Endodermal cell (in vitro differentiated cells): ENCODE data around the gene RASGEF1C. TPM values are rescaled to one million over a fixed set of nuclear protein-coding genes. Genes with fewer than 3 reads are reported as not detected.

Experiments
- DNase-seq: peaks from one replicate; pipeline ENCODE4 v3.0.0-alpha.2; 2017
- H3K27ac ChIP-seq: 2 replicates; pipeline ENCODE4 v1.5.1; 2013; ENCODE audit warnings: mild to moderate bottlenecking, low read depth, low read length, moderate library complexity
- H3K27me3 ChIP-seq: 2 replicates; pipeline ENCODE4 v1.6.1; 2013; ENCODE audit warnings: mild to moderate bottlenecking, low read length, moderate library complexity; ENCODE audit not compliant: insufficient read depth, control insufficient read depth, poor library complexity, severe bottlenecking
- H3K36me3 ChIP-seq: 2 replicates; pipeline ENCODE4 v1.7.0; 2013; ENCODE audit warnings: mild to moderate bottlenecking, low read length, moderate library complexity; ENCODE audit not compliant: control insufficient read depth, insufficient read depth
- H3K4me1 ChIP-seq: one replicate; pipeline ENCODE4 v1.7.0; 2013; ENCODE audit warnings: low read length; ENCODE audit not compliant: control insufficient read depth, insufficient read depth
- H3K4me3 ChIP-seq: 2 replicates; pipeline ENCODE4 v1.5.1; 2013; ENCODE audit warnings: mild to moderate bottlenecking, low read length, moderate library complexity
- H3K9ac ChIP-seq: 2 replicates; pipeline ENCODE4 v1.6.1; 2013; ENCODE audit warnings: mild to moderate bottlenecking, low read length, moderate library complexity; ENCODE audit not compliant: poor library complexity, severe bottlenecking; ENCODE audit errors: extremely low read depth
- H3K9me3 ChIP-seq: 2 replicates; pipeline ENCODE4 v1.6.1; 2013; ENCODE audit warnings: mild to moderate bottlenecking, low read length, moderate library complexity; ENCODE audit not compliant: control insufficient read depth
- H3K27ac Mint-ChIP-seq: 2 replicates; pipeline ENCODE4 v1.8.0; 2020; ENCODE audit warnings: mixed read lengths
- H3K27me3 Mint-ChIP-seq: 2 replicates; pipeline ENCODE4 v1.8.0; 2021; ENCODE audit warnings: mild to moderate bottlenecking, mixed read lengths; ENCODE audit not compliant: insufficient read depth
- H3K36me3 Mint-ChIP-seq: 2 replicates; pipeline ENCODE4 v1.8.0; 2020; ENCODE audit warnings: low read depth, mixed read lengths
- H3K4me1 Mint-ChIP-seq: 2 replicates; pipeline ENCODE4 v1.8.0; 2020; ENCODE audit warnings: mixed read lengths
- H3K4me3 Mint-ChIP-seq: 2 replicates; pipeline ENCODE4 v1.8.0; 2020; ENCODE audit warnings: mild to moderate bottlenecking, moderate library complexity, mixed read lengths
- H3K9me3 Mint-ChIP-seq: 2 replicates; pipeline ENCODE4 v1.8.0; 2020; ENCODE audit warnings: mild to moderate bottlenecking, mixed read lengths
- WGBS, 2 experiments: methylation state at CpG; one replicate each; pipeline versions ENCODE4 v1.1.5 to v1.1.7; 2013; ENCODE audit warnings: missing lambda C conversion rate in 2 of 2, mixed read lengths in 1 of 2; ENCODE audit not compliant: insufficient coverage in 1 of 2, insufficient read length in 1 of 2; 5-methylcytosine and 5-hydroxymethylcytosine counted together
- total RNA-seq, 2 donors: library from RNA; stranded (reverse); fragmentation: NEBNext Ultra II Directional in 1 of 2; extraction: Animal tissue kit (Norgen Biotek cat#: 25700) in 1 of 2; gene quantifications; 2 replicates in 1 of 2; 3 replicates in 1 of 2; pipeline ENCODE4 v1.2.1, GENCODE V29; 2021
- TF ChIP-seq, protein P1 (sequence below): fragments of 200-600 bp; sonication (generic); conservative IDR thresholded peaks from 2 replicates; pipeline ENCODE4 v1.5.0; 2021; ENCODE audit warnings: antibody characterized with exemption, mild to moderate bottlenecking

RASGEF1C gene
- total RNA-seq, 2 donors from 2014 or later: 0.62 to 0.75 TPM

GRCh38 chr5:180174587-180174972 is 34.4 kb downstream of the RASGEF1C start:
- H3K4me3 ChIP-seq: no peak overlapping the region
- DNase-seq: no peak
- no peak overlapping the region for H3K9ac ChIP-seq
- Mint-ChIP-seq H3K4me3 (no peak overlapping the region), H3K9me3 (no peaks in the 10 kb centered on the region), H3K27ac (no peak overlapping the region), H3K36me3 (no peaks in the 10 kb centered on the region), H3K27me3 (no peaks in the 10 kb centered on the region), H3K4me1 (peaks cover 2% of the 10 kb centered on the region)
- no peaks in the 10 kb centered on the region for H3K9me3 ChIP-seq
- H3K36me3 ChIP-seq: no peaks in the 10 kb centered on the region
- H3K27ac ChIP-seq: no peak overlapping the region
- 92 to 98% methylated on average over 9 to 12 of the region's 12 CpGs for WGBS, 2 experiments
- no peaks in the 10 kb centered on the region for H3K27me3 ChIP-seq
- TF ChIP-seq, protein P1, sequence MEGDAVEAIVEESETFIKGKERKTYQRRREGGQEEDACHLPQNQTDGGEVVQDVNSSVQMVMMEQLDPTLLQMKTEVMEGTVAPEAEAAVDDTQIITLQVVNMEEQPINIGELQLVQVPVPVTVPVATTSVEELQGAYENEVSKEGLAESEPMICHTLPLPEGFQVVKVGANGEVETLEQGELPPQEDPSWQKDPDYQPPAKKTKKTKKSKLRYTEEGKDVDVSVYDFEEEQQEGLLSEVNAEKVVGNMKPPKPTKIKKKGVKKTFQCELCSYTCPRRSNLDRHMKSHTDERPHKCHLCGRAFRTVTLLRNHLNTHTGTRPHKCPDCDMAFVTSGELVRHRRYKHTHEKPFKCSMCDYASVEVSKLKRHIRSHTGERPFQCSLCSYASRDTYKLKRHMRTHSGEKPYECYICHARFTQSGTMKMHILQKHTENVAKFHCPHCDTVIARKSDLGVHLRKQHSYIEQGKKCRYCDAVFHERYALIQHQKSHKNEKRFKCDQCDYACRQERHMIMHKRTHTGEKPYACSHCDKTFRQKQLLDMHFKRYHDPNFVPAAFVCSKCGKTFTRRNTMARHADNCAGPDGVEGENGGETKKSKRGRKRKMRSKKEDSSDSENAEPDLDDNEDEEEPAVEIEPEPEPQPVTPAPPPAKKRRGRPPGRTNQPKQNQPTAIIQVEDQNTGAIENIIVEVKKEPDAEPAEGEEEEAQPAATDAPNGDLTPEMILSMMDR: no peak
- no peaks in the 10 kb centered on the region for H3K4me1 ChIP-seq

DNA sequence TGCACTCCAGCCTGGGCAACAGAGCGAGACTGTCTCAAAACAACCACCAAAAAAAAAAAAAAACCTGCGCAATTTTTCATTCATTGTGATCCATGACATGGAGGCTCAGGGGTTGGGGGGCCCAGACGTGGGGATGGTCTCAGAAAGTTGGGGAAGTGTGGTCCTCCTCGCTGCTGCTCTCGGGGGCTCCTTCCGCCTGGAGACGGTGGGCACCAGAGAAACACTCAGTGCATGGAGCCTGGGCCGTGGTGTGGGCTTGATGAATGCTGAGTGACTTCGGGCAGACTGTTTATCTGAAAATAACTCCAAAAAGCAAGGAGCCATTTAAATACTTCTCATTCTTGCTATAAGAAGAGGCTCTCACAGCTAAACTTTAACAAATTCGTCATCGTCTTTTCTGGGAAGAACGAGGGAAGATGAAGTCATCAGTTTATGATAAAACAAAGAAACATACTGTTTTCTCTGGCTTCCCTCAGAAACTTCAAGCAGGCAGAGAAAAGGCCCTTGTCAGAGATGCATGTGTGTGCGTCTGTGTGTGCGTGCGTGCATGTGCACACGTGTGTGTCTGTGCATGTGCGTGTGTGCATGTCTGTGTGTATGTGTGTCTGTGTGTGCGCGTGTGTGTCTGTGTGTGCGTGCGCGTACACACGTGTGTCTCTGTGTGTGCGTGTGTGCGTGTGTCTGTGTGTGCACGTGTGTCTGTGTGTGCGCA is 35.0 kb downstream of the RASGEF1C start:
- Histone ChIP-seq H3K27ac (peak overlapping the region; percentile 57), H3K4me1 (no peaks in the 10 kb centered on the region), H3K4me3 (no peak overlapping the region), H3K27me3 (no peaks in the 10 kb centered on the region), H3K9ac (no peak overlapping the region), H3K36me3 (no peaks in the 10 kb centered on the region), H3K9me3 (no peaks in the 10 kb centered on the region)
- H3K9me3 Mint-ChIP-seq: no peaks in the 10 kb centered on the region
- H3K4me3 Mint-ChIP-seq: no peak overlapping the region
- no peak overlapping the region for H3K27ac Mint-ChIP-seq
- H3K36me3 Mint-ChIP-seq: no peaks in the 10 kb centered on the region
- 91 to 95% methylated on average over 18 to 26 of the region's 27 CpGs for WGBS, 2 experiments
- DNase-seq: no peak
- H3K4me1 Mint-ChIP-seq: peaks cover 2% of the 10 kb centered on the region
- TF ChIP-seq, protein P1: no peak
- H3K27me3 Mint-ChIP-seq: no peaks in the 10 kb centered on the region

DNA sequence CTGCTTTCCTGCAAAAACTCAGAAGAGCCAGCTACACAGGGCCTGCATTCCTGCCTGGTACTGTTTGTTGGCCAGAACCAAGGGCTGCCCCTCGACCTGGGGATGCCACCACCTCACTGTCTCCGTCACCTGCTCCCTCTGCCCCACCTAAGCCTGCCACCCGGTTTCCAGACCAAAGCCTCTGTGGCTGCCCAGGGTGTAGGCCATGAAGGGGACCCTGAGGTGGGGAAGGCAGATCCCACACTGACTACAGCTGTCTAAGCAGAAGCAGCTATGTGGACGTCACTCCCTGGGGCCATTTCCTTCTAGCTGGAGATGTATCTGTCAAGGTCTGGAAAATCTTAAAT is 35.8 kb downstream of the RASGEF1C start:
- no peak for DNase-seq
- Histone ChIP-seq H3K9me3 (no peaks in the 10 kb centered on the region), H3K27me3 (no peaks in the 10 kb centered on the region), H3K4me1 (no peaks in the 10 kb centered on the region), H3K27ac (no peak overlapping the region), H3K36me3 (no peaks in the 10 kb centered on the region), H3K4me3 (no peak overlapping the region), H3K9ac (no peak overlapping the region)
- no peaks in the 10 kb centered on the region for H3K36me3 Mint-ChIP-seq
- peaks cover 2% of the 10 kb centered on the region for H3K4me1 Mint-ChIP-seq
- H3K4me3 Mint-ChIP-seq: no peak overlapping the region
- 83 to 100% methylated on average over 1 to 4 of the region's 4 CpGs for WGBS, 2 experiments
- TF ChIP-seq, protein P1: no peak
- H3K9me3 Mint-ChIP-seq: no peaks in the 10 kb centered on the region
- no peak overlapping the region for H3K27ac Mint-ChIP-seq
- no peaks in the 10 kb centered on the region for H3K27me3 Mint-ChIP-seq
